ENCODE measurements around the gene JMJD7.

JMJD7 gene

DNA sequence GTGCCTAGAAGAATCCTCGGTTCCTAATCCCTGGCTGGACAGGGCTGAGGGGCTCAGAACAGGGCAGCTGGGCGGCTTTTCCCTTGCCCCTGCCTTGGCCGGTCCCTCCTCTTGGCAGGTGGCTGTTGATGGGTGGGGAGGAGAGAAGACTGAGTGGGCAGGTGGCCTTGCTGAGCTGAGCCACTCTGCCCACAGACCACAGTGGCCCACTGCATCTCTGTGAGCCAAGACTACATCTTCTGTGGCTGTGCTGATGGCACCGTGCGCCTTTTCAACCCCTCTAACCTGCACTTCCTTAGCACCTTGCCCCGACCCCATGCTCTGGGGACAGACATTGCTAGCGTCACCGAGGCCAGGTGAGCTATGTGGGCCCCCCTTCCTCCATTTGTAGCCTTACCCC, 14.5 kb upstream of the JMJD7 start:
- H3K4me3 ChIP-seq (ENCODE audit: low read length) = no peak overlapping the region
- no peak for DNase-seq (ENCODE audit: low read depth)
- TF ChIP-seq, protein P1, sequence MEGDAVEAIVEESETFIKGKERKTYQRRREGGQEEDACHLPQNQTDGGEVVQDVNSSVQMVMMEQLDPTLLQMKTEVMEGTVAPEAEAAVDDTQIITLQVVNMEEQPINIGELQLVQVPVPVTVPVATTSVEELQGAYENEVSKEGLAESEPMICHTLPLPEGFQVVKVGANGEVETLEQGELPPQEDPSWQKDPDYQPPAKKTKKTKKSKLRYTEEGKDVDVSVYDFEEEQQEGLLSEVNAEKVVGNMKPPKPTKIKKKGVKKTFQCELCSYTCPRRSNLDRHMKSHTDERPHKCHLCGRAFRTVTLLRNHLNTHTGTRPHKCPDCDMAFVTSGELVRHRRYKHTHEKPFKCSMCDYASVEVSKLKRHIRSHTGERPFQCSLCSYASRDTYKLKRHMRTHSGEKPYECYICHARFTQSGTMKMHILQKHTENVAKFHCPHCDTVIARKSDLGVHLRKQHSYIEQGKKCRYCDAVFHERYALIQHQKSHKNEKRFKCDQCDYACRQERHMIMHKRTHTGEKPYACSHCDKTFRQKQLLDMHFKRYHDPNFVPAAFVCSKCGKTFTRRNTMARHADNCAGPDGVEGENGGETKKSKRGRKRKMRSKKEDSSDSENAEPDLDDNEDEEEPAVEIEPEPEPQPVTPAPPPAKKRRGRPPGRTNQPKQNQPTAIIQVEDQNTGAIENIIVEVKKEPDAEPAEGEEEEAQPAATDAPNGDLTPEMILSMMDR (IDR thresholded peaks at IDR 0.05; ENCODE audit: insufficient read depth, low read depth, low read length, missing control alignments) = no peak

DNA sequence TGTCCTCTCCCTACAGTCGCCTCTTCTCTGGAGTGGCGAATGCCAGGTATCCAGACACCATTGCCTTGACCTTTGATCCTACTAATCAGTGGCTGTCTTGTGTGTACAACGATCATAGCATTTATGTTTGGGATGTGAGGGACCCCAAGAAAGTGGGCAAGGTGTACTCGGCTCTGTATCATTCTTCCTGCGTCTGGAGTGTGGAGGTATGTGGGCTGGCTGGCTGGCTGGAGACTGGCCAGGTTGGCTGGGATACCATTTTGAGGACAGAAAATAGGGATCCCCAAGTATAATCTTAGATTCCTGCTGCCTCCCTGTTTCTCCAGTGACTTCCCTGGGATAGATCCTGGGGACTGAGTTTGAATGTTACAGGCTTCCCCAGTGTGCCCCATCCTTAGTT, 13.4 kb upstream of the JMJD7 start:
- no peak for DNase-seq (ENCODE audit: low read depth)
- H3K4me3 ChIP-seq (ENCODE audit: low read length) = no peak overlapping the region
- TF ChIP-seq, protein P1 (IDR thresholded peaks at IDR 0.05; ENCODE audit: insufficient read depth, low read depth, low read length, missing control alignments) = no peak

DNA sequence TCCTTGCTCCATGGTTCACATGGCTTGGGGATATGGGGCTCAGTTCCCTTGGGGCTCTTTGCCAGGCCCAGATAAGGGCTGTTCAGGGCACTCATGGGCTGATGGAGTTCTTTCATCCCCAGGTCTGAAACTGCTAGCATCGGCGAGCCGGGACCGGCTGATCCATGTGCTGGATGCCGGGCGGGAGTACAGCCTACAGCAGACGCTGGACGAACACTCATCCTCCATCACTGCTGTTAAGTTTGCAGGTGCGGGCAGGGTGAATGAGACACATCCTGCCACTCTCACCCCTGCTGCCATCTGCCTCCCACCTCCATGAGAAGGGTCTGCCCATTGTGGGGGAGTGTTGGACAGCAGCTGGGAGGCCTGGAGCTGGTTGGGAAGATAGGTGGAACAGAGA, 11.1 kb upstream of the JMJD7 start:
- DNase-seq (ENCODE audit: low read depth) = no peak

DNA sequence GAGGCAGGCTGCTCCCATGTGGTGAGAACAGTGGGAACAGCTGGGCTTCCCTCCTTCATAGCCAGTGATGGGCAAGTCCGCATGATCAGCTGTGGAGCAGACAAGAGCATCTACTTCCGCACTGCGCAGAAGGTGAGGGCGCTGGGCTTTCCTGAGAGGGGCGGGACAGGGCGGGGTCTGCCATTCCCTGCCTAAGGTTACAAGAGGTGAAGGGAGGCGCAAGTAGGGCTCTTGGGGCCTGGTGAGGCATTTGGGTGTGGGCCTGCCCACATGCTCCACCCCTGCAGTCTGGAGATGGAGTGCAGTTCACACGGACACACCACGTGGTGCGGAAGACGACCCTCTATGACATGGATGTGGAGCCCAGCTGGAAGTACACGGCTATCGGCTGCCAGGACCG, 10.6 kb upstream of the JMJD7 start:
- H3K4me3 ChIP-seq (ENCODE audit: low read length) = no peak overlapping the region
- no peak for DNase-seq (ENCODE audit: low read depth)
- TF ChIP-seq, protein P1 (IDR thresholded peaks at IDR 0.05; ENCODE audit: insufficient read depth, low read depth, low read length, missing control alignments) = no peak

More for the DNA sequence above, 11.1 kb upstream of the JMJD7 start:
- TF ChIP-seq, protein P1 (IDR thresholded peaks at IDR 0.05; ENCODE audit: insufficient read depth, low read depth, low read length, missing control alignments) = no peak
- H3K4me3 ChIP-seq (ENCODE audit: low read length) = no peak overlapping the region

DNA sequence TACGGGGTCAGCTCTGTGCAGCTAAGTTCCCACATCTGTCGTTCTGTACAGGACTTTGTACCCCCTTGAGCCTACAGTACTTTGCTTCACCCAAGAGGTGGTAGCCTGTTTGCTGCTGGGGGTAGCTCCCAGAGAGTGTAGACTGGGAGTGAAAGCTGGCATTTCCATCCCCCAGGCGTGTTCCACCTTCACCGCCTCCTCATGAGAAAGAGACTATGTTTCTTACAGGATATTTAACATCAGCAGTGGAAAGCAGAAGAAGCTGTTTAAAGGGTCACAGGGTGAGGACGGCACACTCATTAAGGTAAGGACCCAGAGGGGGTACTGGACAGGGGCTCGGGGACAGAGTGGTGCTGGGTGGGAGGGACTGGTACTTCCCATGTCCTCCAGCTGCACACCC, 10.1 kb upstream of the JMJD7 start:
- H3K4me3 ChIP-seq (ENCODE audit: low read length) = no peak overlapping the region
- no peak for DNase-seq (ENCODE audit: low read depth)
- TF ChIP-seq, protein P1 (IDR thresholded peaks at IDR 0.05; ENCODE audit: insufficient read depth, low read depth, low read length, missing control alignments) = no peak

DNA sequence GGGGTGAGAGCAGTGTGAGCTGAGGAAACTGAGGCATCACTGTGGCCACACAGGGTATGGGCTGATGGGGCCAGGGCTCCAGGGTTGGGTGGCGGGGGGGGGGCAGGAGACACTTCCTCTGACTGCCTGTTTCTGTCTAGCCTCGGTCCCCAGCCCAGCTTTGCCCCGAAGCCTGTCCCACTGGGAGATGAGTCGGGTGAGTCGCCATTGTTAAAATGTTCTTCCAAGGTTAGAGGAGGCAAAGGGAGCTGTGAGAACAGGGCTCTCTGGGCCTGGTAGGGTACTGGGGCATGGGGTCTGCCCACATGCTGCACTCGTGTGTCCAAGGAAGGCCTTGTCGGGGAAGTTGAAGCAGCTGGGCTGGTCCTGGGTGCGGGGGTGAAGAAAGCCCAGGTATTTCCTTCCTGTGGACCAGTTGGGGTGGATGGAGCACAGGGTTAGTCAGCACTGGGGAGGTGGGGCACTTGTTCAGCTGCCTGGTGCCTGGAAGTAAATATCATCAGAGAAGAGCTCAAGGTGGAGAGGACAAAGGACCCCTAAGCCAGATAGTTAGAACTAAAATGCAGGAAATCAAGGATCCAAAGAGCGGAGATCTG, 8.3 kb upstream of the JMJD7 start:
- TF ChIP-seq, protein P1 (IDR thresholded peaks at IDR 0.05; ENCODE audit: insufficient read depth, low read depth, low read length, missing control alignments) = no peak
- H3K4me3 ChIP-seq (ENCODE audit: low read length) = no peak overlapping the region
- DNase-seq (ENCODE audit: low read depth) = peak; percentile 64

DNA sequence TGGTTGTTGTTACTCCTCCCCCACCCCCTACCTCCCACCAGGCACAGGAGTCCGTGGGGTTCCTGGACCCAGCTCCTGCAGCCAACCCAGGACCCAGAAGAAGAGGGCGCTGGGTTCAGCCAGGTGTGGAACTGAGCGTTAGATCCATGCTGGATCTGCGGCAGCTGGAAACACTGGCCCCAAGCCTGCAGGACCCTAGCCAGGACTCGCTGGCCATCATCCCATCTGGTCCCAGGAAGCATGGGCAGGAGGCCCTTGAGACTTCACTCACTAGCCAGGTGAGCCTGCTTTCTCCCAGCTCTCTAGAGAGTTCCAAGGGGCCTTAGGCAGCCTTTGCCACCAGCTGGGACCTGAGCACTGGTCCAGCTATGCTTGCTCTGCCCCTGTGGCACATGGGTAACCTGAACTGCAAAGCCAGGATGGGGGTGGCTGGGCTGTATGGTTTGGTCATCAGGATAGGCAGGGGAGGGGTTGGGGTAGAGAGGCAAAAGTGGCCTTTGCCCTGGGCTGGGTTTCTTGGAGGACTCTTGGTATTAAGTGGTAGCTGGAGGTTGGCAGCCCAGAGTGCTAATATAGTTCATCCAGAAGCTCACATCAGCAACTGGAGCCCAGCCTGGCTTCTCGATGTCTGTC, 7.0 kb upstream of the JMJD7 start:
- no peak overlapping the region for H3K4me3 ChIP-seq (ENCODE audit: low read length)
- TF ChIP-seq, protein P1 (IDR thresholded peaks at IDR 0.05; ENCODE audit: insufficient read depth, low read depth, low read length, missing control alignments) = no peak
- DNase-seq (ENCODE audit: low read depth) = no peak

All from epithelial cell of esophagus (primary cell).